Stimulated activated naive B cell treated with anti-CD40 and anti-IgM and Interleukin-4, amounts not matched to agents 10 μg/mL and 1 μg/mL and 100 μg/mL, for 72 hours (primary cell): Measurements from ENCODE around the gene PNCK.
A peak's percentile ranks its signal among the peaks of the same experiment; 100 is the strongest.
"Not testable (repeated sequence)": the region's sequence is repeated elsewhere in the genome, so short reads cannot be mapped to it uniquely, and the experiment has no call there.

Source experiments
- ATAC-seq, 2 donors: fragments of 150-1000 bp; cut with Tn5 transposase; replicated peaks; 2 replicates each; pipeline ENCODE4 v1.10.0; 2021; ENCODE audit warnings: moderate library complexity in 1 of 2
- DNase-seq: peaks from one replicate; pipeline ENCODE4 v3.0.0; 2021
- H3K27ac Mint-ChIP-seq: one replicate; pipeline ENCODE4 v1.8.0; 2022; ENCODE audit warnings: mild to moderate bottlenecking, mixed read lengths
- H3K27me3 Mint-ChIP-seq, 2 donors: one replicate each; pipeline ENCODE4 v1.8.0; 2022; ENCODE audit warnings: mixed read lengths in 2 of 2
- H3K36me3 Mint-ChIP-seq, 2 donors: one replicate each; pipeline ENCODE4 v1.8.0; 2022; ENCODE audit warnings: mixed read lengths in 2 of 2, mild to moderate bottlenecking in 1 of 2
- H3K4me1 Mint-ChIP-seq, 2 donors: one replicate each; pipeline ENCODE4 v1.8.0; 2022; ENCODE audit warnings: mixed read lengths in 2 of 2, mild to moderate bottlenecking in 1 of 2
- H3K4me3 Mint-ChIP-seq, 2 donors: one replicate each; pipeline ENCODE4 v1.8.0; 2022; ENCODE audit warnings: mild to moderate bottlenecking in 2 of 2, mixed read lengths in 2 of 2, moderate library complexity in 1 of 2
- H3K9me3 Mint-ChIP-seq, 2 donors: one replicate each; pipeline ENCODE4 v1.8.0; 2022; ENCODE audit warnings: mixed read lengths in 2 of 2, mild to moderate bottlenecking in 1 of 2

Gene PNCK

GRCh38 chrX:153693216-153694086, 19.8 kb upstream of the PNCK start:
- H3K27ac Mint-ChIP-seq = no peak overlapping the region
- peaks cover 9 to 13% of the 10 kb centered on the region in 2 donors for H3K36me3 Mint-ChIP-seq
- H3K4me3 Mint-ChIP-seq = no peak overlapping the region
- H3K4me1 Mint-ChIP-seq = peaks cover 4 to 8% of the 10 kb centered on the region in 2 donors
- ATAC-seq (peak in 1 of 2 donors; percentile 12), DNase-seq (no peak)
- no peaks in the 10 kb centered on the region for H3K9me3 Mint-ChIP-seq
- H3K27me3 Mint-ChIP-seq = peaks cover 8 to 11% of the 10 kb centered on the region in 2 donors

- H3K9me3 Mint-ChIP-seq = no peaks in the 10 kb centered on the region
- no peak for ATAC-seq
- peaks cover 4 to 8% of the 10 kb centered on the region in 2 donors for H3K4me1 Mint-ChIP-seq
- H3K36me3 Mint-ChIP-seq = peaks cover 9 to 12% of the 10 kb centered on the region in 2 donors
- no peak for DNase-seq
- no peak overlapping the region for H3K4me3 Mint-ChIP-seq
- peak overlapping the region; percentile 43 for H3K27ac Mint-ChIP-seq
- H3K27me3 Mint-ChIP-seq = peaks cover 8 to 11% of the 10 kb centered on the region in 2 donors
These were observed 19.1 kb upstream of the PNCK start for GRCh38 chrX:153692611-153693156.

DNA sequence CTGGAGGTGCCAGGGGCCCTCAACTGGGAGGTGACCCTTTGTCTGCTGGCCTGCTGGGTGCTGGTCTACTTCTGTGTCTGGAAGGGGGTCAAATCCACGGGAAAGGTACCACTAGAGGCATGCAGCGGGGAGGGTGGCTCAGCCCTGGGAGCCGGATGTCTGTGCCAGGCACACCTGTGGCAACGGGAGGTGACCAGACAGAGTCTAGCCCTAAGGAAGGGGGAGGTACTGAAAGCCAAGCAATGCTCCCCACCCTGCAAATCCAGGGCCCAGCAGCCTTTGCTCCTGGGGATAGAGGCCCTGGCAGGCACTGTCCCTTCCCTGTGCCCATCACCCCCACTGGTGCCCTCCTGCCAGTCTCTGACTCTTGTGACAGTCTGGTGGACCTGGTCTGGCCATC, 18.4 kb upstream of the PNCK start:
- no peaks in the 10 kb centered on the region for H3K9me3 Mint-ChIP-seq
- H3K27ac Mint-ChIP-seq = no peak overlapping the region
- H3K4me1 Mint-ChIP-seq = peaks cover 4 to 13% of the 10 kb centered on the region in 2 donors
- DNase-seq = no peak
- peaks cover 3 to 7% of the 10 kb centered on the region in 2 donors for H3K36me3 Mint-ChIP-seq
- no peak overlapping the region for H3K4me3 Mint-ChIP-seq
- peaks cover 8 to 11% of the 10 kb centered on the region in 2 donors for H3K27me3 Mint-ChIP-seq
- ATAC-seq = no peak

DNA sequence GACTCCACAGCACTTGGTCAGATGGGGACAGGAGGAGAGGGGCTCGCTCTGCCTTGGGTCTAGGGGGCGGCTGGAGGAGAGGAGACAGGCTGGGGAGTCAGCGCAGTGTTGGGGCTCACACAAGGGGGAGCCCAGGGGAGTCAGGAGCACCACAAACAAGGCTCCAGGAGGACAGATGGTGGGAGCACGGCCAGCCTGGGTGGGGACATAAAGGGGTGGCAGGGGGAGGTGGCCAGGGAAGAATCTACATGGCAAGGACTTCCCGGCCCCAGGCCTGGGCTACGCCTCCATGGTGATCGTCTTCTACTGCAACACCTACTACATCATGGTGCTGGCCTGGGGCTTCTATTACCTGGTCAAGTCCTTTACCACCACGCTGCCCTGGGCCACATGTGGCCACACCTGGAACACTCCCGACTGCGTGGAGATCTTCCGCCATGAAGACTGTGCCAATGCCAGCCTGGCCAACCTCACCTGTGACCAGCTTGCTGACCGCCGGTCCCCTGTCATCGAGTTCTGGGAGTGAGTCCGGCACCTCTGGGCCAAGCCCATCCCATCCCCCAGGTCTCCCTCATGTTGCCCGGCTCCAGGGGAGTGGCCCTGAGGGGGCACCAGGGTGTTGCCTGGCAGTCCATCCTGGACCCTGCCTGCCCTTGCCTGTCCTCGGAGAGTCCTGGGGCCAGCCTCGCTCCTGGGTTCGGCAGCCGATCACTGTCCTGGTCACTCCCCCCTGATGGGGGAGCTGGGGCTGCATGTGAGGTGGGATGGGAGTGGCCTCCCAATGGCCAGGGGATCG, 17.6 kb upstream of the PNCK start:
- not testable (repeated sequence) for DNase-seq, H3K4me3 Mint-ChIP-seq, ATAC-seq, H3K27ac Mint-ChIP-seq, H3K36me3 Mint-ChIP-seq, H3K9me3 Mint-ChIP-seq
- Mint-ChIP-seq H3K27me3 (peaks cover 14 to 17% of the 10 kb centered on the region in 2 donors), H3K4me1 (peaks cover 4 to 18% of the 10 kb centered on the region in 2 donors)

DNA sequence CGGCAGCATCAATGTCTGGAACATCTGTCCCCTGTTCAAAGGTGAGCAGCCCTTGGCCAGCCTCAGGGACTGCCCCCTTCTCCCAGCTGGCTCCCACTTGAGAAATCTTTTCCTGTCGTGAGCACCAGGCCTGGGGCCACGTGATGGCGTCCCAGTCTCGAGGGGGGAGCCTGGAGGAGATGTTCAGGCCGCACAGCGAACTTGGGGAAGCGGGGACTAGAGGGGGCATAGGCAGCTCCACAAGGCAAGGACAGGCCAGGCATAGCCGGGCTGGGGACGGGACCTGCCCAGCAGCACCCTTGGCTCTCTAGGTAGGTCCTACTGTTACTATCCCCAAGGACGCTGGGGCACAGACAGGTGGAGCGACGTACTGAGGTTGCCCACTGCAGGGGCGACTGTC, 16.9 kb upstream of the PNCK start:
- H3K4me3 Mint-ChIP-seq = no peak overlapping the region
- peaks cover 17 to 23% of the 10 kb centered on the region in 2 donors for H3K27me3 Mint-ChIP-seq
- DNase-seq (no peak), ATAC-seq (no peak)
- peaks cover 3% of the 10 kb centered on the region in 2 donors for H3K36me3 Mint-ChIP-seq
- H3K4me1 Mint-ChIP-seq = peaks cover 4 to 19% of the 10 kb centered on the region in 2 donors
- no peaks in the 10 kb centered on the region for H3K9me3 Mint-ChIP-seq
- no peak overlapping the region for H3K27ac Mint-ChIP-seq

DNA sequence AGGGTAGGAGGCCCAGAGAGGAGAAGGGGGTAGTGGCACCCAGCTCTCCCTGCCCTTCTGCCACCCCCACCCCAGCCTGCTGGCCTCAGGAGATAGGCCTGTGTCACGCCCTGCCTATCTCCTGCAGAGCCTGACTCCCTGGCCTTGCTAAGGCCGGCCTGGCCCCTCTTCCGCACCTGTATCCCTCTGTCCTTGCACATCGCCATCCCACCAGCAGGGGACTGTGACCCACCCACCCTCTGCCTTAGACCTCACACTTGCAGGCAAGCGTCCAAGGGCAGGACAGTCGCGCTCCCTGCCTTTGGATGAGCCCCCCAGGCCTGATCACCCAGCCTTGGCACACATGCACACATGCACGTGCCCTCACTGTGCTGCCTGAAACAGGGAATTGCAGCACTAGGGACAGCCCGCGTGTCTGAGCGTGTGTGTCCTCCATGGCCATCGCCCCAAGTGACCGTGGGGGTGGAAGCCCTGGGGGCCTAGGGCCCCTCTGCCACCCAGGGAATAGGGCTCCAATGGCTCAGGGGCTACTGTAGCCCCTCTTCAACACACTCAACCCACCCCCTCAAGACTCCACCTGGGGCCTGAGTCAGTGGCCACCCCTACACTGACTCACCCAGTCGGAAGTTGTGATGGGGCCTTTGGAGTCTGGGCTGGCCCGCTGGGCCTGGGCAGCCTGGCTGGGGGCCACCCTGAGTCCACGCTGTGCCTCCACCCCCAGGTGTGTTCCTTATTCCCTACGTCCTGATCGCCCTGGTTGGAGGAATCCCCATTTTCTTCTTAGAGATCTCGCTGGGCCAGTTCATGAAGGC, 16.2 kb upstream of the PNCK start:
- H3K27me3 Mint-ChIP-seq = peaks cover 17 to 27% of the 10 kb centered on the region in 2 donors
- no peaks in the 10 kb centered on the region for H3K9me3 Mint-ChIP-seq
- peaks cover 4 to 19% of the 10 kb centered on the region in 2 donors for H3K4me1 Mint-ChIP-seq
- ATAC-seq (no peak), DNase-seq (no peak)
- peaks cover 3% of the 10 kb centered on the region in 2 donors for H3K36me3 Mint-ChIP-seq
- no peak overlapping the region for H3K4me3 Mint-ChIP-seq
- H3K27ac Mint-ChIP-seq = no peak overlapping the region

GRCh38 chrX:153688911-153689590, 15.4 kb upstream of the PNCK start:
- ATAC-seq (no peak), DNase-seq (no peak)
- Mint-ChIP-seq H3K9me3 (no peaks in the 10 kb centered on the region), H3K36me3 (peaks cover under 1% of the 10 kb centered on the region in 2 donors), H3K27me3 (peaks cover 17 to 27% of the 10 kb centered on the region in 2 donors), H3K4me3 (no peak overlapping the region), H3K4me1 (peaks cover 4 to 19% of the 10 kb centered on the region in 2 donors), H3K27ac (no peak overlapping the region)

DNA sequence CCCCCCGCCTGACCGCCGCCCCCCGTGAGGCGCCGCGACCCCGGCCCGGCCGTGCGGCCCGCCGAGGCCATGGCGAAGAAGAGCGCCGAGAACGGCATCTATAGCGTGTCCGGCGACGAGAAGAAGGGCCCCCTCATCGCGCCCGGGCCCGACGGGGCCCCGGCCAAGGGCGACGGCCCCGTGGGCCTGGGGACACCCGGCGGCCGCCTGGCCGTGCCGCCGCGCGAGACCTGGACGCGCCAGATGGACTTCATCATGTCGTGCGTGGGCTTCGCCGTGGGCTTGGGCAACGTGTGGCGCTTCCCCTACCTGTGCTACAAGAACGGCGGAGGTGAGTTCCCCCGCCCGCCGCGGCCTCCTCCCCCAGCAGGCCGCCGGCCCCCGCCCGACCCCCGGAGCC, 14.9 kb upstream of the PNCK start:
- Mint-ChIP-seq H3K4me1 (peaks cover 4 to 19% of the 10 kb centered on the region in 2 donors), H3K9me3 (peaks cover 0 to 3% of the 10 kb centered on the region in 2 donors), H3K27me3 (peaks cover 17 to 27% of the 10 kb centered on the region in 2 donors), H3K36me3 (no peaks in the 10 kb centered on the region), H3K4me3 (no peak overlapping the region), H3K27ac (no peak overlapping the region)
- DNase-seq (no peak), ATAC-seq (no peak)

DNA sequence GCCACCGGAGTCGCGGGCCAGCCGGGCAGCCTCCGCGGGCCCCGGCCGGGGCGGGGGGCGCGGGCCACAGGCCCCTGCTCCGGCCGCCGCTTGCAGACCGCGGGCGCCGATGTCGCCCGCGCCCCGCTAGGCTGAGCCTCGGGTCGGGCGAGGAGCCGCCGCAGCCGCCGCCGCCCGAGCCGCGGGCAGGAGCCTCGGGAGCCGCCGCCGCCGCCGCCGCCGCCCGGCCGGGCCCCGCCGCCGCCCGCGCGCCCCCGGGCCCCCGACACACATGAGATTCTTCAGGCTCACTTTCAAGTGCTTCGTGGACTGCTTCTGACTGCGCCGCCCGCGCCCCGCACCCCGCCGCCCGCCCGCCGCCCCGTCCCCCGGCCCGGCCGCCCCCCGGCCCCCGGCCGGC, 14.5 kb upstream of the PNCK start:
- ATAC-seq = peak; percentile 20 to 30
- Mint-ChIP-seq H3K4me1 (peaks cover 4 to 19% of the 10 kb centered on the region in 2 donors), H3K36me3 (no peaks in the 10 kb centered on the region), H3K9me3 (peaks cover 0 to 4% of the 10 kb centered on the region in 2 donors), H3K27ac (no peak overlapping the region), H3K27me3 (peaks cover 17 to 27% of the 10 kb centered on the region in 2 donors), H3K4me3 (no peak overlapping the region)
- no peak for DNase-seq

DNA sequence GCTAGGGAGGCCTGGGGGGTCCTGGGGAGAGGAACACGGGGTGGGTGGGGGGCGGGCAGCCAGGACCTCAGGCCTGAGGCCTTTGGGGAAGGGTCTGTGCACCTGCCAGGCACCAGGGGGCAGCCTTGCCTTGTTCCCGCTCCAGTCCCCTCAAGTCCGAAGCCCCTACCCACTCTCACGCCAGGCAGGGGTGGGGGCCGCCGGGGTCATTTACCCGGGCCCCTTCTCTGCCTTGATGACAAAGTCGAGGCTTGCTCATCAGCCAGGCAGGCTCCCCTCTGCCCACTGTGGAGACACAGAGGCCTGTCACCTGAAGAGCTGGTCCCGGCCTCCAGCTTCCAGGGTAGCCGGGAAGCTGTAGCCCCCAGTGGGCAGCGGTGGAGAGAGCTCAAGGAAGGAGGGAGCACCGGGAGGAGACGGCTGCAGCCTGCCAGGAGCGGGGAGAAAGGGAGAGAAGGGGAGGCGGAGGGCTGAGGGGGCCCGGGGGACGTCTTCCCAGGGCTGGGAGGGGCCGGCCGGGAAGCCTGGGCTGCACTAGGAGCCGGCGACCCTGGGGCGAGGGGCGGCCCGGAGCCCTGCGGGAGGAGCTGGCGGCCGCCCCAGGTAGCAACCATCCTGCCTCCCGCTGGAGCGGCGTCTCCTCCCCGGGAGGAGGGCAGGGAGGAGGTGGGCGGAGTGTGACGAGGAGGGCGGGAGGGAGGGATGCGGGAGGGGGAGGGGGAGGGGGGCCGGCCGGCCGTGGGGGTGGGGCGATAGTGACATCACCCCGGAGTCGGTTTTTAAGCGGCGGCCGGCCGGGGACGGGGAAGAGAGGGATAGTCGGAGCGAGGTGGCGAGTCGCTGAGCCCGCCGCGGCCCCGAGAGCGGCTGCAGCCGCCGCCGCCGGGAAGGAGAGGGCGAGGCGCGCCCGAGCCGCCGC, 13.8 kb upstream of the PNCK start, which contains the start of gene SLC6A8:
TSS of gene SLC6A8 (plus strand) at position 806 of the 919 bp plus-strand sequence. CDS start 649 bp downstream, outside the sequence.
- Mint-ChIP-seq H3K9me3 (peaks cover 0 to 4% of the 10 kb centered on the region in 2 donors), H3K27me3 (peaks cover 22 to 27% of the 10 kb centered on the region in 2 donors), H3K36me3 (no peaks in the 10 kb centered on the region), H3K4me1 (peaks cover 2 to 12% of the 10 kb centered on the region in 2 donors), H3K27ac (peak within 1 kb of the TSS; percentile 31), H3K4me3 (peak within 1 kb of the TSS; percentile 80 to 84)
- ATAC-seq (peak; percentile 40 to 42), DNase-seq (no peak)

- H3K36me3 Mint-ChIP-seq = no peaks in the 10 kb centered on the region
- DNase-seq = no peak
- peaks cover 2 to 11% of the 10 kb centered on the region in 2 donors for H3K4me1 Mint-ChIP-seq
- H3K9me3 Mint-ChIP-seq = peaks cover 0 to 4% of the 10 kb centered on the region in 2 donors
- peaks cover 22 to 27% of the 10 kb centered on the region in 2 donors for H3K27me3 Mint-ChIP-seq
- H3K4me3 Mint-ChIP-seq = peak overlapping the region; percentile 28 to 44
- no peak for ATAC-seq
- H3K27ac Mint-ChIP-seq = no peak overlapping the region
These were observed 13.1 kb upstream of the PNCK start for GRCh38 chrX:153686711-153687110.
